HCEC 1CT (cell line): Measurements from ENCODE around the gene FBXW5.

ENCODE experiments used
- DNase-seq: peaks from one replicate; pipeline ENCODE4 v3.0.0-alpha.2; 2017

The FBXW5 gene

DNA sequence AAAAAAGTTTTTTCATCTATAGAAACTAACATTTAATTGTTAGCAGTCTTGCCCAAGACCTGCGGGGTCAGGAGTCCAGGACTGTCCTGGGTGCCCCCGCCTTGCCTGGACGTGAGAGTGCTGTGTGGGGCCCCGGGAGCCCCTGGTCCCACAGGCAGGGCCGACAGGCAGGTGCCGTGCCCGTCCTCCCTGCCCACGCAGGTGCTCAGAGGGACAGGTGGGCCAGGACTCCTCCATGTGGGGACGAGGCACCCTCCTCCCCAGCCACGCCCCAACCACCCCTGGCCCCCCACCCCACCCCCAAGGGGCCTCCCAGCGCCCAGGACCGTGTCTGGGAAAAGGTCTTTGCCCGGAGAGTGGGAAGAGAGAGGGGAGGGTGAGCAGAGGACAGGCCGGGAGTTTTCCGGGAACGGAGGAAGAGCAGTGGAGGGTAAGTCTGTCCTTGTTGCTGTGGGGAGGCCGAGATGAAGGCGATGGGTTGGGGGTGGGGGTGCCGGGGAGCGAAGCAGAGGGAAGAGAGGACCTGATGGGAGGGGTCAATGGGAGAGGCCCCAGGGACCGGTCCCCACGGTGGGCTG, 4.8 kb upstream of the FBXW5 start:
- no peak for DNase-seq

DNA sequence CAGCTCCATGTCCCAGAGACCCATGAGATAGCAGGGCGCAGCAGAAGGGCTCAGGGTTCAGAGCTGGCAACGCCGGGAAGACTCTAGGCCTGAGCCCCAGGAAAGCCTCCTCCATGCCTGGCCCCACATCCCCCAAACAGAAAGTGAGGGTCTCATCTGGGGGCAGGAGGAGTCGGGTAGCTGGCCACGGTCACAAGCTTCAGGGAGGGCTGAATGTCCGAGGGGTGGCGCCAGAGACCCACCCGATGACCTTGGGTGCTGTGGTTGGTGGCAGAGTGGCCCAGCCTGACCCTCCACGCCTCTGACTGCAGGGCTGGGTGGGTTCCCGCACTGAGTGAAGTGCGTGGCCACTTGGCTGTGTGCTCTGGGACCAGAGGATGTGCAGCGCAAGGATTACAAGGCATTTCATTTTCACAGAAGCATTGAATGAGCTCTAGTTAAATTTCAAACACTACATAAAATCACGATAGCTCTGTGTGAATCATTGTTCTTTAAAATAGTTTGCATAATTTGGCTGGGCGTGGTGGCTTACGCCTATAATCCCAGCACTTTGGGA, 3.5 kb upstream of the FBXW5 start:
- no peak for DNase-seq

DNA sequence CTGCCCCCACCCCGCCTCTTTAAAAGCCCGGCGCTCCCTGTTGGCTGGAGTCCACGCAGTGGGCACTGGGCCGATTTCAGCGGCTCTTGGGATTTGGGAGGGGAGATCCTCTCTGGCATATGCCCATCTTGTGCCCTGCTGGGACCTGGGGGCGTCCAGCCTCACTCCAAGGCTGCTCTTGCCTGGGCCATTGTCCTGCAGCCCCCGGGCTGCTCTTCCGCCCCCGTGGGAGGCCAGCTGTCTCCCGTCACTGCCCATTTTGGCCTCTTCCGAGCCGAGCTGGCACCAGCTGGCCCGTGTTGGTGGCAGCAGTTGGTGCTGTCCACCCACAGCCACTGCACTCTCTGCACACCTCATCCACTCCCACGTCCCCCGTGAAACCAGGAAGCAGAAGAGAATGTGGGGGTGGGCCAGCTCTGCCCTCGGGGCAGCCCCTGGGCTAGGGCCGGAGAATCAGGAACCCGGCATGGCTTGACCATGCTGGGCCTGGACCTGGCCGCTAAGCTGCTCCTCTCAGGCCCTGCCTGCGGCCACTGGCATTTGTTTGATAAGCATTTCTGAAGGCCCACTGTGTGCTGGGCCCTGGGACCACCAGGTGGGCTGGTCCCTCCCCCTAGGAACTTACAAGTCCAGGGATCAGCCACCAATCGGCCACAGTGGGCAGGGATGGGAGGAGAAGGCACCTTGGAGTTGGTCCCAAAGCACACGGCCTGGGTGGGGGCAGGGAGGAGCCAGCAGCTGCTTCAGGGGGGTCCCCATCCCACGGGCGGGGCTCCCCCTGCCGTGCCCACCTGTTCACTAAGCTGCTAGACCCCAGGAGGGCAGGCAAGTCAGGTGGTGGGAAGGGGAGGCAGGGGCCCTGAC, 2.7 kb upstream of the FBXW5 start:
- no peak for DNase-seq

DNA sequence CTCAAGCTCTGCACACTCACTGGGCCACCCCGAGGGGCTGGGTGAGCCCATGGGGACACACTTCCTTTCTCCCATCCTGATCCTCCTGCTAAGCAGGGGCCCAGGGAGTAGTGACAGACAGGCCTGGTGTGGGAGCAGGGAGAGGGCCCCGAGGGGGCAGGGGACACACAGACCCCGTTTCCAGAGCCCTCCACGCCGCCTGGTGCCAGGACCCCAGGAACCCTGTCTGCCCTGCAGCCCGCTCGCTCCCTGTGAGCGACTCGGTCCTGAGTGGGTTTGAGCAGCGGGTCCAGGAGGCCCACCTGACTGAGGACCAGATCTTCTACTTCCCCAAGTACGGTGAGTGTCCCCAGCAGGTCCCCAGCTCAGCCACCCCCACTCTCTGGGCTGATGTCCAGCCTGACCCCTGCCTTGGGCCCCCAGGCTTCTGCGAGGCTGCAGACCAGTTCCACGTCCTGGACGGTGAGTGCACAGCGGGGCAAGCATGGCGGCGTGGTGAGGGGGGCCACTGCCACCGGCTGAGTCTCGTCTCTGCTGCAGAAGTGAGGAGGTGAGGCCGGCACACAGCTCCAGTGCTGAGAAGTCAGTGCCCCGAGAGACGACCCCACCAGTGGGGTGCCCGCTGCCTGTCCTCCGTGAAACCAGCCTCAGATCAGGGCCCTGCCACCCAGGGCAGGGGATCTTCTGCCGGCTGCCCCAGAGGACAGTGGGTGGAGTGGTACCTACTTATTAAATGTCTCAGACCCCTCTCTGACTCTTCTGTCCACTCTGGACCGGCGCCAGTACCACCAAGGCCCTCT, 1.9 kb upstream of the FBXW5 start:
- no peak for DNase-seq

DNA sequence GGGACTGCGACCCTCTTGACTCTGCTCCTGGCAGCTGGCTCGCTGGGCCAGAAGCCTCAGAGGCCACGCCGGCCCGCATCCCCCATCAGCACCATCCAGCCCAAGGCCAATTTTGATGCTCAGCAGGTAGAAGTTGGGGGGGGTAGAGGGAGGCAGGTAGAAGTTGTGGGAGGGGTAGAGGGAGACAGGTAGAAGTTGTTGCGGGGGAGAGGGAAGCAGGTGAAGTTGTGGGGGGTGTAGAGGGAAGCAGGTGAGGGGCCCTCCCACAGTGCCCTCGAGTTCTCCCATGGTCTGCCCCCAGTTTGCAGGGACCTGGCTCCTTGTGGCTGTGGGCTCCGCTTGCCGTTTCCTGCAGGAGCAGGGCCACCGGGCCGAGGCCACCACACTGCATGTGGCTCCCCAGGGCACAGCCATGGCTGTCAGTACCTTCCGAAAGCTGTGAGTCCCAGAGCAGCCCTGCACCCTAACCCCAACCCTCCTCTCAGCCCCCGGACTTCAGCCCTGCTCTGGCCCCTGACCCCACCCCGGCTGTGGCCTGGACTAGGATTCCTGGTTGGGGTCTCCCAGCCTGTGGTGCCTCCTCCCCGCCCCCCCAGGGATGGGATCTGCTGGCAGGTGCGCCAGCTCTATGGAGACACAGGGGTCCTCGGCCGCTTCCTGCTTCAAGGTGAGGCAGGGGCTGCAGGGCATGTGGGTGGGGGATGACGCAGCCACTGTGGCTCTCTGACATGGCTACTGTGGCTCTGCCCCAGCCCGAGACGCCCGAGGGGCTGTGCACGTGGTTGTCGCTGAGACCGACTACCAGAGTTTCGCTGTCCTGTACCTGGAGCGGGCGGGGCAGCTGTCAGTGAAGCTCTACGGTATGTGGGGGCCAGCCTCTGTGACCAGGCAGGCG, 1.0 kb upstream of the FBXW5 start:
- no peak for DNase-seq

DNA sequence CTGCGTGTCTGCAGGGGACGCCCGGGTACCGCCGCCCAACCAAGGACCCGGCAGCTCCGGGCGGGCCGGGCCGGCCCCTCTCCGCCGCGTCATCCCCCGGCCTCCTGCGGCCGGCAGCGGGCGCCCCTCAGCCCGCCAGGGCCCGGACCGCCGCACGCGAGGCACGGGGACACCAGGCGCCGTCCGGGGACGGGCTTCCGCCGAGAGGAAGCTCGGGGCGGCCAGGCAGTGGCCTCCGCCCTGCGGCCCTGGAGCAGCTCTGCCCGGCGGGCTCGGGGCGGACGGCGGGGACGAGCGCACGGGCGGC, 373 bp downstream of the FBXW5 start:
- peak; percentile 56 for DNase-seq

DNA sequence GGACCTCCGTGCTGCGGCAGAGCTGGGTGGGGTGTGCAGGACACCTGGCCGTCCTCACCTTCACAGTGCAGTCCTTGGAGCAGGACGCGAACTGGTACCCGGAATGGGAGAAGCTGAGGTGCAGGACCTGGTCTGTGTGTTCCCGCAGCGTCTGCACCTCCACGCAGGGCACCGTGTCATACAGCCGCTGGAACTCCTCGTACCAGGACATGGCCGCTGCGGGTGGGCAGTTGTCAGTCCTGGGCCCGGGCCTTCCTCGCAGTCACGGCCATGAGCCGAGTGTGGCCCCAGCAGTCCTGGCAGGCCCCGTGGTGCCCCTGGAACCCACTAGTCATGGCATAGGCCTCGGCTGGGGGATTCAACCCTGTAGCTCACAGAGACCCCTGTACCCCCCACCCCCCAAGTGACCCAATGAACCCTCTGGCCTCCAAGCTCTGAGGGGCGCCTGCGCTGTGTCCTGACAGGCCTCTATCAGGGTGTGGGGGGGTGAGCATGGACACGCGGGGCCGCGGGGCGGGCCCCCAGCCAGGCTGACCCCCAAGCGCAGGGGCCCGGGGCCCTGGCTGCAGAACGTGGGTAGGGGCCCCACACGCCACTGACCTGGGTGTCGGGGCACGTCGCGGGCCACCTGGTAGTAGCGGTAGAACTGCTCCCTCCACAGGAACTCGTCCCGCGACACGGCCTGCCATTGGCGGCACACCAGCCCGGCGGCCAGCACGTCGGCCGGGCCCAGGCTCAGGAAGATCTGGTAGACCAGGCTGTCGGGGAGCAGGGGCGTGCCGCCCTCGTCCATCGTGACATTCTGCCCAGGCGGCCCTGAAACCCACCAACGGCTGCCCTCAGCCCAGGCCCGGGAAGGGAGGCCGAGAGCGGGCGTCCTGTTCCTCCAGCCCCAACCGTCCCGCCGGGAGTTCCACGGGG, 987 bp downstream of the FBXW5 start:
- DNase-seq, result no peak

DNA sequence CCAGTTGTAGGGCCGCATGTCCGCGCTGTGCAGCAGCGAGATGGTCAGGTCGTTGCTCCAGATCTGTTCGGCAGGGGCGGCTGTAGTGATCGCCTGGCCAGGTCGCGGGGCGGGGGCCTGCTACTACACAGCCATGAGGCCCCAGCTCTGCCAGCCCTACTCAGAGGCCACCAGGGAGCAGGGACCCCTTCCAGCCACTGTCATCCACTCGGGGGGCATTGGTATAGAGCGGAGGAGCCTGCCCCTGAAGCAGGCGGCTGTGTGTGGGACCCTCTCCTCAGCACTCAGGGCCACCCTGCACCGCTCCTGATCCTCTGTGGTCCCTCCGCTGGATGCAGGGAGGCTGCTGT, 1.7 kb downstream of the FBXW5 start:
- DNase-seq, result no peak

DNA sequence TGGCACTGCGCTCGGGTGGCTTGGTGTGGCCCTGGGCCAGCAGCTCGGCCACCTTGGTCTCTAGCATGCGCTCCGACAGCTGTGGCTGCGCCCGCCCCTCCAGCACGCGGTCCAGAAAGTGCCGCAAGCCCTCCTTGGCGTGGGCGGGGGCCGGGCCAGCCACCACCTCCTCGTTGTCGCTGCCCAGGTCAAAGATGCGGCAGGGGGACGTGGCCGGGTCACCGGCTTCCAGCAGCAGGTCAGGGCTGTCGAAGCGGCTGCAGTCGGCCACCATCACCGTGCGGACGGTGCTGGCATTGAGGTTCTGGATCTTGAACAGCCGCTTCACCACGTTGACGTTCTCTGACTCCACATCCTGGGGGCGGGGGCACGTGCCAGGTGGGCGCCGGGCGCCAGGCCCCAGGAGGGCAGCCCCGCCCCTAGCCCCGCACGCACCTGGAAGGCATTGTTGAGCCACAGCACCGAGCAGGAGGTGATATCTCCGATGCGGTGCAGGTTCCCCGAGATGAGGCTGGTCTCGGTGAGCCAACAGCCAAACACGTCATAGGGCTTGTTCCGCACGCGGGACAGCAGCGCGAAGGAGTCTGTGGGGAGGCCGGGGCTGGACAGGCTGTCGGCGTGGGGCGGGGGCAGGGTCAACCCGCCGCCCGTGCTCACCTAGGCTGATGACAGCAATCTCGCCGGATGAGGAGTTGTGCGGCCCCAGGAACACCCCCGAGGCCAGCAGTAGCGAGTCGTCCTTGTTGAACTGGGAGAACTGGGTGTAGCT, 2.2 kb downstream of the FBXW5 start:
- no peak for DNase-seq

DNA sequence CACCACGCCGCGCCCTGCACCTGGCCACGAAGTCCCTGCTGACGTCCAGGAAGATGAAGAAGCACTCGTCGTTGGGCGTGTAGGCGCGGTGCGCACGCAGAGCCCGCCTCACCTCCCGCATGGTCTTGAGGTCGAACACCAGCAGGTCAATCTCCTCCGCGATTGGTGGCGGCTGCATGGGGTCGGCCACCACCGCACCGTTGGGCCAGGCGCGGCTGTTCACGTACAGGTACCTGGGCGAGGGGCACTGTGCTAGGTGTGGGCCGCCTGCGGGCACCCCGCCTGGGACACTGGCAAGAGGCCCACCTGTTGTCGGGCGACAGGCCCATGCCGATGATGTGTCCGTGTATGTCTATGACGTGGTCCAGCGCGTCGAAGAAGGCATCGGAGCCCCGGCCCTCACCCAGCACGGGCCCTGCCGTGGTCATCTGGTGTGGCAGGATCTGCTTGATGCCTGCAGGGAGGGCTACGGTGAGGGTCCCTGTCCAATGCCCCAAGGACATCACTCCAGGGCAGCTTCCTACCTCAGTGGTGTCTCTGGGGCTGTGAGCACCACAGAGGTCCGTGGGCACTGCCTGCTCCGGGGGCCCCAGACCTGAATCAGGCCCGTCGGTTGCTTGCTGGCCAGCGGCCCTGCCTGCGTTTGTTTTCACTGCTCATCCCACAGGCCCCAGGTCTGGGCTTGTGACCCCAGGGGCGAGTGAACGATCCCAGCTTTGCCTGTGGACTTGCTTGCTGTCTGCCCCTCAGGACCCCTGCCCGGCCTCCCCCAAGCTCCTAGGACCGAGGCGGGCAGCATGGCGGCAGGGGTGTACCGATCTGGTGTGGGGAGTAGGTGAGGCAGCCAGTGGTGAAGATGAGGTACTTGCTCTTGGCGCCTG, 3.1 kb downstream of the FBXW5 start:
- DNase-seq, result no peak

DNA sequence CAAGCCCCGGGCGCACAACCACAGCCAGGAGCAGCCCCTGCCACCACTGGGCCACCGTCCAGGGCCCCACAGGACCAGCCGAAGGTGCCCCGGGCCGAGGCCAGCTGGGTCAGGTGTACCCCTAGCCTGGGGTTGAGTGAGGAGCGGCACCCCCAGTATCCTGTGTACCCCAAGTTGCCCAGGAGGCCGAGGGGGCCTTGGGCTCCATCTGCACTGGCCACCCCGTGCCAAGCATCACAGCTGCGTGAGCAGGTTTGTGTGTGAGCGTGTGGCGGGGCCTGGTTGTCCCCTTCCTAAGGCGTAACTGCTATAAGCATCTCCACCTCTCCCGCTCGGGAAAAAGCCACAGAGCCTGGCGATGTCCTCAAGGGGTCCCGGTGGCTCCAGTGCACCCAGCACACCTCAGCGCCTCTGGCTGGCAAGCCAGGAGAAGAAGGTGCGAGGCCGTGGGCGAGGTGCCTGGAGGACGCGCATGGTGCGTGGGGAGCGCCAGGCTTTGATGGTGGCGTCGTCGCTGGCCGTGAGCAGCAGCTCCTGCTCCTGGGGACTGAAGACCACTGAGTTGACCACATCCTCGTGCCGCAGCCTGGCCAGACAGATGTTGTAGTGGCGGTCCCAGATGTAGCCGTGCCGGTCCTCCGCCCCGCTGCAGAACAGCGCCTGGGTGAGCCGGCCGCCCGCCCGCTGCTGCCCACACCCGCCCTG, 3.9 kb downstream of the FBXW5 start:
- DNase-seq, result no peak

DNA sequence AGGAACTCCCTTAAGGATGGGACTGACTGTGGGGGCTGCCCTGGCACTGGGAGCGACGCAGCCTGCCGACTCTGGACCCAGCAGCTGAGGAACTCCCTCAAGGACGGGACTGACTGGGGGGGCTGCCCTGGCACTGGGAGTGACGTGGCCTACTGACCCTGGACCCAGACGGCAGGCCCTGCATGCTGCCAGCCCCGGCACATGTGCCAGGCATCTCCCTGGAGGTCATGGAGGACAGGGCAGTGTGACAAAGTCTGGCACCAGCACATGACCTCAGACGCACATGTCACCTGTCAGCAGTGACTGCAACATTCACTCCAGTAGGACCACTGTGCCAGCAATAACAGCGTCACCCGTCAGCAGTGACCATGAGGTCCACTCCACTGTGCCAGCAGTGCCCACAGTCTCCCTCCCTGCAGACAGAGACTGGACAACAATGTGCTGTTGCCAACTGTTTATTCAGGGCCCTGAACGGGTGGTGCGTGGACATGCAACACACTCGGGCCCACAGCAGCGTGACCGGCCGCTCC, 4.5 kb downstream of the FBXW5 start:
- no peak for DNase-seq

DNA sequence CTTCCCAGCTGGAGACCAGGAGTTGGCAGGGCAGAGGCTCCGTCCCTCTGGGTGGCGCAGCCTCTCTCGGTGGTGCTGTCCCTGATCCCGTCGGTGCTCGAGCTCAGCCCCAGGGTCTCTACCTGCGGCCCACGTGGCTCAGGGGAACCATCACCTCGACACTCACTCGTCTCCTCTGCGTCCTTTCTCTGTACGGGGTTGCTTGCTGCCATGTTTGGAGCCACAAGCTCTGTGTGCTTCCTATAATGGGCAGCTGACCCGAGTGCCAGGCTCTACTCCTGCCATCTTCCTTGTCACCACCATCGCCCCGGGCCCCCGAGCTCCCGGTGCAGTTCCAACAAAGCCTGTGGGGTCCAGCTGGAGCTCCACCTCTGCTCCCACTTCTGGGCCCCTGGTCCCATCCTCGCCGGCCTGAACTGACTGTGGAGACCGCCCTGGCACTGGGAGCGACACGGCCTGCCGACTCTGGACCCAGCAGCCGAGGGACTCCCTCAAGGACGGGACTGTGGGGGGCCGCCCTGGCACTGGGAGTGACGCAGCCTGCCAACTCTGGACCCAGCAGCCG, 5.0 kb downstream of the FBXW5 start:
- no peak for DNase-seq

DNA sequence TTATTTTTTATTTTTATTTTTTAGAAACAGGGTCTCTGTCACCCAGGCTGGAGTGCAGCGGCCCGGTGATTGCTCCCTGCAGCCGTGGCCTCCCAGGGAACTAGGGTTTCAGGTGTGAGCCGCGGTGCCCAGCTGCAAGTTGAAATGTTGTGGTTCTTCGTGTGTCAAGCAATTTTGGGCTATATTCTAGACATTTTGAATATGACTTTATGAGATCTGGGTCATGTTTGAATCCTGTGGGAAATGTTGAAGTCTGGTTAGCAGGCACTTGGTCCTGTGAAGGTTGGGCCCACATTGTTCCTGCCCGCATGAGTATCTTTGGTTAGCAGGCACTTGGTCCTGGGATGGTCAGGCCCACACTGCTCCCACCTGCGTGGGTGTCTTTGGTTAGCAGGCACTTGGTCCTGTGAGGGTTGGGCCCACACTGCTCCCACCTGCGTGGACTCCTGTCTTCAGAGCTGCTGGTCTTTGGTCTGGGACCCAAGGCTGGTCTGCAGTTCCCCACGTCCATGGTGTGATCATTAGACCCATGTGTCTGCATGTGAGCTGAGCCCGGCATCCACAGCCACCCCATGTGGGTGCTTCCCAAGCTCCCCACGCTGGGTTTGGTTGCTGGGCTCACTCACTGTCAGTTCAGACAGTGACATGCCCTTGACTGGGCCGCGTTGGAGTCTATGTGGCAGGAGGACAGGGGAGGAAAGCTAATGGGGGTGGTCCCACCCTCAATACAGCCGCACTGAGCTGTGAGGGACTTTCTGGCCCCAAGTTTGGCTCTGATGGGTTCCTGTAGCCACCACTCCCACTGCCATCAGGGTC, 7.1 kb downstream of the FBXW5 start:
- no peak for DNase-seq

DNA sequence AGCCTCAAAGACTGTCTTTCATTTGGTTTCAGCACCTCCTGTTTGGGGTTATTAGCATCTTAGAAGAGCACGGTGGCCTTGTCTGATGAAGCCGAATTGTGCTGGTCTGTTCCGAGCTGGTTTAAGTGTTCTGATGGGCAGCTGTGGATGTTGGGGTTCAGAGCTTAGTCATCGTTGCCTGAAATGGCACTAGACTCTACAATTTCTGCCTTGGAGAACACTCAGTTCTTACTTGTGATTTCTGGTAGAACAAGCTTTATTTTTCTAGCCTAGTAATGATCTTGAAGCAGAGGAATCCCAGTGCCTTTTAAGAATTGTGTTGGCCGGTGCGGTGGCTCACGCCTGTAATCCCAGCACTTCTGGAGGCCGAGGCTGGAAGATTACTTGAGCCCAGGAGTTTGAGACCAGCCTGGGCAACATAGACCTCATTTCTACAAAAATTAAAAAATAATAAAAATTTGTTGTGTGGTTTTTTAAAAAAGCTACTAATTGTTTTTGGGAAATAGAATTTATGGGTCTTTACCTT, 7.8 kb downstream of the FBXW5 start:
- no peak for DNase-seq

DNA sequence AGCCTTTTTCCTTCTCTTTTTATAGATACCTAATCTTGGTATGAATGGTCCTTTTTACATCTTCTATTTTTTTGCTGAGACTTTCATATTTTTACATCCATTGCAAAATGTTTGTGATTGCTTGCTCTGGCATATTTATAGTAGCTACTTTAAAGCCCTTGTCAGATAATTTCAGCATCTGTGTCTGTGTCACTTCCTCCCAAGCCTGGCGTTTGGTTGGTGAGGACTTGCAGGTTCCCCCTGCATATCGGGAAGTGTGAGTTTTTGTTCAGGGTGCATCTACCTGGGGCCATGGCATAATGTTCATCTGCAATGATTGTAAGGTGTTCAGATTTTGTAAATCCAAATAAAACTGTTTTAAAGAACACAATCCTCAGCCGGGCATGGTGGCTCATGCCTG, 8.9 kb downstream of the FBXW5 start:
- DNase-seq, result no peak

DNA sequence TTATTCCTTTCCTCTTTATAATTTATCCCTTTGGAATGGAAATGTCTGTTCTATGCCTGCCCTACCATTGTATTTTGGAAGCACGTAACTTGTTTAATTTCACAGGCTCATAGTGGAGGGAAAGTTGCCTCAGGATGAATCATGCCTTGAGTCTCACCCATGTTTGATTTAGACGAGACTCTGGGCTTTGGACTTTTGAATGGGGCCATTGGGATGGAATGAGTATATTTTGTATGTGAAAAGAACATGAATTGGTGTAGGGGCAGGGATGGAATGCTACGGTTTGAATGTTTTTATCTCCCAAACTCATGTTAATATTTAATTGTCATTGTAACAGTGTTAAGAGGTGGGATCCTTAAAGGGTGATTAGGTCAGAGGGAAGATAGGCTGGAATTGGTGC, 10.3 kb downstream of the FBXW5 start:
- no peak for DNase-seq
